Fibroblast of skin of right biceps (primary cell): ENCODE measurements around the gene ST8SIA5.
A peak's percentile ranks its signal among the peaks of the same experiment; 100 is the strongest.

ENCODE experiments used
- DNase-seq: peaks from one replicate; pipeline ENCODE4 v3.0.0-alpha.2; 2013

The ST8SIA5 gene

DNA sequence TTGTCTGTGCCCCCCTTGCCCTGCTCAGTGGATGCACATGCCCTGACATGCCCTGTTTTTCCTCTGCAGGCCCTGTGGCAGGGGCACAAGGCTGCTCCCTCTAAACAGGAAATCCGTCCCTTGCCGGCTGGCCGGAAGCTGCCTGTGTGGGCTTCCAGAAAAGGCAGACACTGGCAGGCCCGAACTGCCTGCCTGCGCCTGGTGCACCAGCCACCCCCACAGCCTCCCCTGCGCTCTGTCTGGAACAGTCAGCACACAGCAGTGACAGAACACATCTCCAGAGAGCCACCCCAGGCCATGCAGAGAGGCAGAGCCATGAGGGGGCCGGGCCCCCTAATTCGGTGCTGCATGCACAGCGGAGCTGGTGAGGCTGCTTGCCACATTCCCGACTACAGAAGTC, 133.3 kb downstream of the ST8SIA5 start:
- DNase-seq = no peak

- peak; percentile 6 for DNase-seq
These were observed 133.9 kb downstream of the ST8SIA5 start for GRCh38 chr18:46622999-46623398.

GRCh38 chr18:46622451-46622850, 134.4 kb downstream of the ST8SIA5 start:
- no peak for DNase-seq

DNA sequence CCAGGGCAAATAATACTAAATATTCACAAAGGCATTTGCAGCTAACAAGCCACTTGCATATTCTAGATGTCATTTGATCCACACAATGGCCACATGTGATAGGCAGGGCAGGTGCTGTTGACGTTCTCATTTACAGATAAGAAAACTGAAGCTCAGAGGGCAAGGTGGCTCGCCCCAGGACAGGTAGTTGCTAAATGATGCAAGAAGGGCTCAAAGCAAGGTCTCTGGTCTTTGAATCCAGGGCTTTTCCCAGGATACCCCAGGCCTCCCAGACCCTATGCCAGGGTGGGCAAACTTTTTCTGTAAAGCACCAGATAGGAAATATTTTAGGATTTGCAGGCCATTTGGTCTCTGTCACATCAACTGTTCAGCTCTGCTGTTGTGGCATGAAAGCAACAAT, 135.0 kb downstream of the ST8SIA5 start:
- no peak for DNase-seq

DNA sequence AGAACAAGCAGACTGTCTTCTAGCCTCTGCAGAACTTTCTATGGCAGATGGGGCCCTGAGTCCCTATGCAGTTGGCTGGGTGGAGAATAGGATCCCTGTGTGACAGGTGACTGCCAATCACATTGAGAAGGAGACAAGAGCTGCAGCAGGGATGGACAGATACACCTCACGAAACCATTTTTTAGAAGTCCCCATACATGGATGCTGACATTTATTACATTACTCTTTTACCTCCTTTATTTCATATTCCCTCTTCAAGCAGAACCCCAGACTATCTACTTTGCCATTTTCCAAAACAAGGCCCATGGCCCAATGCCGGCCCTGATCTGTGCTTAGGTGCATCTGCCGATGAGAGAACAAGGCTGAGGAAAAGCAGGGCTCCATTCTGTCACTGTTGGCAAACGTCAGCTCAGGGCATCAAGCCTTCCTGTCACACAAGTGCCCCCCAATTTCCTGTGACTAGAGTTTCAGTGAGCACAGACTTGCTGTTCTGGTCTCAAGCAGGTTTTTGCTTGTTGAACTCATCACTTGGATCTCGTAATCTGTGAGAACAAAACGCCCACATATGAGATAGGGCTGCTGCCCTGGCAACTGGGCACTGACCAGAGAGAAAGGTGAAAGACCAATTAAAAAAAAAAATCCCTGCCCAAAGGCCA, 135.6 kb downstream of the ST8SIA5 start:
- DNase-seq = no peak

- no peak for DNase-seq
These were observed 137.3 kb downstream of the ST8SIA5 start for GRCh38 chr18:46619559-46619958.
